ENCODE measurements around the gene OTUB1.

Gene OTUB1

DNA sequence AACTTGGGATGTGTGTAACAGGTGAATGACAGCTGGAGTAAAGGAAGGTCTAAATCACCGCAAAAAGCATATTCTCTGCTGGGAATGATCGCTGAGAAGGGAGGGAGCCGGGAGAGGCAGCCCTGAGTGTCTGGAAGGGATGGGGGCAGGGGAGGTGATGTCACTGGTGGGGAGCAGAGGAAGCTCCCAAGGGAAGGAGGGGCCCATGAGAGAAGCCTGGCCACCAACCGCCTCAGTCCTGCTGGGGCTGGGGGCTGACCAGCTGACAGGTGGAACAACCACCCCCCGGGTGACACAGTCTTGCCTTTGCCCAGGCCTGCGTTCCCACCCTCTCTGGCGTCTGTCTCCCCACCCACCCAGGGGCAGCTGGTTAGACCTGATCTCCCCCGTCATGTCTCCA, 43.5 kb downstream of the OTUB1 start:
- Histone ChIP-seq H2BK120ac (ENCODE audit: low read depth, low read length) (no peak overlapping the region), H3K79me1 (ENCODE audit: low read depth, low read length) (no peaks in the 10 kb centered on the region), H2BK5ac (ENCODE audit: low read length) (peak overlapping the region; percentile 24), H2AFZ (ENCODE audit: low read length) (no peak overlapping the region), H3K36me3 (replicated peaks in 1 of 2; ENCODE audit: control insufficient read depth in 2 of 2, insufficient read depth in 2 of 2, low read length in 2 of 2) (no peaks in the 10 kb centered on the region), H3K4me1 (ENCODE audit: control insufficient read depth in 2 of 2, insufficient read depth in 1 of 2, low read depth in 1 of 2, low read length in 2 of 2) (peaks cover 34 to 54% of the 10 kb centered on the region in 2 donors), H3K23ac (ENCODE audit: low read depth, low read length, poor library complexity) (no peak overlapping the region), H3K9ac (ENCODE audit: low read depth, low read length, poor library complexity) (no peak overlapping the region), H3K27me3 (ENCODE audit: control insufficient read depth in 3 of 3, insufficient read depth in 3 of 3, low read depth in 1 of 3, low read length in 3 of 3) (peaks cover 0 to 19% (median 2%) of the 10 kb centered on the region in 3 experiments), H3K9me3 (replicated peaks in 1 of 2; ENCODE audit: control insufficient read depth in 2 of 2, insufficient read depth in 1 of 2, low read depth in 1 of 2, low read length in 2 of 2) (no peaks in the 10 kb centered on the region), H3K4ac (ENCODE audit: low read length) (no peak overlapping the region), H3K27ac (replicated peaks; ENCODE audit: low read length) (no peak overlapping the region), H3K14ac (ENCODE audit: low read length) (no peak overlapping the region), H2AK5ac (ENCODE audit: low read depth, low read length) (peak overlapping the region; percentile 100), H4K91ac (ENCODE audit: low read depth, low read length, poor library complexity) (no peak overlapping the region), H4K8ac (ENCODE audit: low read depth, low read length) (no peak overlapping the region), H3K18ac (ENCODE audit: low read length) (no peak overlapping the region), H3K4me3 (ENCODE audit: low read length in 2 of 2) (no peak overlapping the region), H2BK15ac (ENCODE audit: low read length) (peak overlapping the region; percentile 99), H3K4me2 (ENCODE audit: insufficient read depth, low read length, poor library complexity, severe bottlenecking) (no peak overlapping the region), H2BK12ac (ENCODE audit: low read length) (no peak overlapping the region)
- DNase-seq (ENCODE audit: low spot score), result no peak
- WGBS, 2 donors (ENCODE audit: extremely low coverage in 2 of 2, insufficient read length in 2 of 2, insufficient replicate concordance in 1 of 2), result no CpG with 5 or more reads among the region's 8 CpGs

- Histone ChIP-seq H3K79me1 (ENCODE audit: low read depth, low read length) (no peaks in the 10 kb centered on the region), H3K14ac (ENCODE audit: low read length) (no peak overlapping the region), H4K8ac (ENCODE audit: low read depth, low read length) (no peak overlapping the region), H3K9ac (ENCODE audit: low read depth, low read length, poor library complexity) (no peak overlapping the region), H2AFZ (ENCODE audit: low read length) (no peak overlapping the region), H2BK120ac (ENCODE audit: low read depth, low read length) (no peak overlapping the region), H3K36me3 (replicated peaks in 1 of 2; ENCODE audit: control insufficient read depth in 2 of 2, insufficient read depth in 2 of 2, low read length in 2 of 2) (no peaks in the 10 kb centered on the region), H3K4me1 (ENCODE audit: control insufficient read depth in 2 of 2, insufficient read depth in 1 of 2, low read depth in 1 of 2, low read length in 2 of 2) (peaks cover 33 to 54% of the 10 kb centered on the region in 2 donors), H3K18ac (ENCODE audit: low read length) (peak overlapping the region; percentile 48), H2BK15ac (ENCODE audit: low read length) (peak overlapping the region; percentile 91), H2AK5ac (ENCODE audit: low read depth, low read length) (peak overlapping the region; percentile 97), H3K9me3 (replicated peaks in 1 of 2; ENCODE audit: control insufficient read depth in 2 of 2, insufficient read depth in 1 of 2, low read depth in 1 of 2, low read length in 2 of 2) (no peaks in the 10 kb centered on the region), H3K4ac (ENCODE audit: low read length) (no peak overlapping the region), H3K23ac (ENCODE audit: low read depth, low read length, poor library complexity) (peak overlapping the region; percentile 85), H3K27ac (replicated peaks; ENCODE audit: low read length) (no peak overlapping the region), H2BK12ac (ENCODE audit: low read length) (peak overlapping the region; percentile 58), H4K91ac (ENCODE audit: low read depth, low read length, poor library complexity) (peak overlapping the region; percentile 64), H3K4me3 (ENCODE audit: low read length in 2 of 2) (no peak overlapping the region), H2BK5ac (ENCODE audit: low read length) (no peak overlapping the region), H3K27me3 (ENCODE audit: control insufficient read depth in 3 of 3, insufficient read depth in 3 of 3, low read depth in 1 of 3, low read length in 3 of 3) (peaks cover 0 to 29% (median 7%) of the 10 kb centered on the region in 3 experiments), H3K4me2 (ENCODE audit: insufficient read depth, low read length, poor library complexity, severe bottlenecking) (no peak overlapping the region)
- DNase-seq (ENCODE audit: low spot score), result no peak
- no CpG with 5 or more reads among the region's 3 CpGs for WGBS, 2 donors (ENCODE audit: extremely low coverage in 2 of 2, insufficient read length in 2 of 2, insufficient replicate concordance in 1 of 2)
Observed at GRCh38 chr11:64031001-64031400, 44.8 kb downstream of the OTUB1 start.

DNA sequence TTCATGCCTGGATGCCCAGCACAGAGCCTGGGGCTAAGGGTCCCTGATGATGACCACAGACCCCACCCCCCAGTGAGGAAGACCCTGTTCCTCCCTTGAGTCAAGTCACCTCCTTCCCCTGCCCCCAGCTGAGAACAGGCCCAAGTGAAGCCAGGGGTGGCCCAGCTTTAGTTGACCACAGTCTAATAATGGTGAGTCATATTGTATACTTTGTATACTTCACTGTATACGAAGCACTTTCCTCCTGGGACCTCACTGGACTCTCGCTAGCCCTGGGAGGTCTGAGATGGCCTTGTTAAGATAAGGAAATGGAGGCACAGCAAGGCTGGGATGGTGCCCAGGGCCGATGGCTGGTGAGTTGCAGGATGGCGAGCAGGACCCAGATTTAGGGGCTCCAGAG, 45.8 kb downstream of the OTUB1 start:
- peak overlapping the region; percentile 59 for H2BK15ac ChIP-seq (ENCODE audit: low read length)
- H2AFZ ChIP-seq (ENCODE audit: low read length), result no peak overlapping the region
- no peaks in the 10 kb centered on the region for H3K79me1 ChIP-seq (ENCODE audit: low read depth, low read length)
- H3K9me3 ChIP-seq (replicated peaks in 1 of 2; ENCODE audit: control insufficient read depth in 2 of 2, insufficient read depth in 1 of 2, low read depth in 1 of 2, low read length in 2 of 2), result no peaks in the 10 kb centered on the region
- no peak overlapping the region for H3K14ac ChIP-seq (ENCODE audit: low read length)
- H3K4me1 ChIP-seq (ENCODE audit: control insufficient read depth in 2 of 2, insufficient read depth in 1 of 2, low read depth in 1 of 2, low read length in 2 of 2), result peaks cover 36 to 55% of the 10 kb centered on the region in 2 donors
- no peak overlapping the region for H3K4me3 ChIP-seq (ENCODE audit: low read length in 2 of 2)
- H3K36me3 ChIP-seq (replicated peaks in 1 of 2; ENCODE audit: control insufficient read depth in 2 of 2, insufficient read depth in 2 of 2, low read length in 2 of 2), result no peaks in the 10 kb centered on the region
- H3K9ac ChIP-seq (ENCODE audit: low read depth, low read length, poor library complexity), result peak overlapping the region; percentile 21
- peak overlapping the region; percentile 47 for H2BK120ac ChIP-seq (ENCODE audit: low read depth, low read length)
- H3K18ac ChIP-seq (ENCODE audit: low read length), result peak overlapping the region; percentile 38
- no peak overlapping the region for H3K4ac ChIP-seq (ENCODE audit: low read length)
- no peak overlapping the region for H3K27ac ChIP-seq (replicated peaks; ENCODE audit: low read length)
- H3K23ac ChIP-seq (ENCODE audit: low read depth, low read length, poor library complexity), result no peak overlapping the region
- DNase-seq (ENCODE audit: low spot score), result no peak
- peak overlapping the region; percentile 92 for H4K91ac ChIP-seq (ENCODE audit: low read depth, low read length, poor library complexity)
- no peak overlapping the region for H2BK12ac ChIP-seq (ENCODE audit: low read length)
- peaks cover 7 to 39% (median 17%) of the 10 kb centered on the region in 3 experiments for H3K27me3 ChIP-seq (ENCODE audit: control insufficient read depth in 3 of 3, insufficient read depth in 3 of 3, low read depth in 1 of 3, low read length in 3 of 3)
- H4K8ac ChIP-seq (ENCODE audit: low read depth, low read length), result no peak overlapping the region
- peak overlapping the region; percentile 66 for H2BK5ac ChIP-seq (ENCODE audit: low read length)
- WGBS, 2 donors (ENCODE audit: extremely low coverage in 2 of 2, insufficient read length in 2 of 2, insufficient replicate concordance in 1 of 2), result no CpG with 5 or more reads among the region's 4 CpGs
- H3K4me2 ChIP-seq (ENCODE audit: insufficient read depth, low read length, poor library complexity, severe bottlenecking), result no peak overlapping the region
- H2AK5ac ChIP-seq (ENCODE audit: low read depth, low read length), result peak overlapping the region; percentile 95

DNA sequence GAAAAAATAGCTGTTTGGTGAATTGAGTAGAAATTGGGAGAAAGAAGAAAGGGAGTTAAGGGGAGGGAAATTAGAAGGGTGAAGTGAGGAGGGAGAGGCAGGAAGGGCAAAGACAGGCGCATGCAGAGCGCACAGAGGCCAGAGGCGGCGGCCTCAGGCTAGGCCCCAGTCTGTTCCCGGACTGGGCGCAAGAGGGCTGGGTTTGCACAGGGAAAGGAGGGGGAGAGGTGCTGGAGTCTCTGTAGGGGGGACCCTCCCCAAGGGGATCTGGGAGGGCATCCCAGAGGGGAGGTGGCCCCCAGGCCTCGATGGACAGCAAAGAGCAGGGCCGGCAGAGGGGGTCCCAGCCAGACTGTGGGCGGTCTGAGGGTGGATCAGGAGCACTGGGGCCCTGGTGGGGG, 48.2 kb downstream of the OTUB1 start:
- H3K36me3 ChIP-seq (replicated peaks in 1 of 2; ENCODE audit: control insufficient read depth in 2 of 2, insufficient read depth in 2 of 2, low read length in 2 of 2), result no peaks in the 10 kb centered on the region
- no peak overlapping the region for H3K27ac ChIP-seq (replicated peaks; ENCODE audit: low read length)
- H2BK120ac ChIP-seq (ENCODE audit: low read depth, low read length), result no peak overlapping the region
- no peak overlapping the region for H3K4me3 ChIP-seq (ENCODE audit: low read length in 2 of 2)
- peak overlapping the region; percentile 47 for H2BK12ac ChIP-seq (ENCODE audit: low read length)
- H2AFZ ChIP-seq (ENCODE audit: low read length), result no peak overlapping the region
- peak overlapping the region; percentile 93 for H2BK15ac ChIP-seq (ENCODE audit: low read length)
- peak overlapping the region; percentile 94 for H2AK5ac ChIP-seq (ENCODE audit: low read depth, low read length)
- no peak overlapping the region for H4K91ac ChIP-seq (ENCODE audit: low read depth, low read length, poor library complexity)
- no peak overlapping the region for H3K9ac ChIP-seq (ENCODE audit: low read depth, low read length, poor library complexity)
- H3K18ac ChIP-seq (ENCODE audit: low read length), result peak overlapping the region; percentile 78
- H3K9me3 ChIP-seq (replicated peaks in 1 of 2; ENCODE audit: control insufficient read depth in 2 of 2, insufficient read depth in 1 of 2, low read depth in 1 of 2, low read length in 2 of 2), result no peaks in the 10 kb centered on the region
- DNase-seq (ENCODE audit: low spot score), result no peak
- H3K14ac ChIP-seq (ENCODE audit: low read length), result no peak overlapping the region
- H2BK5ac ChIP-seq (ENCODE audit: low read length), result no peak overlapping the region
- H3K4ac ChIP-seq (ENCODE audit: low read length), result no peak overlapping the region
- peaks cover 16 to 34% of the 10 kb centered on the region in 2 donors for H3K4me1 ChIP-seq (ENCODE audit: control insufficient read depth in 2 of 2, insufficient read depth in 1 of 2, low read depth in 1 of 2, low read length in 2 of 2)
- no peak overlapping the region for H4K8ac ChIP-seq (ENCODE audit: low read depth, low read length)
- no peaks in the 10 kb centered on the region for H3K79me1 ChIP-seq (ENCODE audit: low read depth, low read length)
- no peak overlapping the region for H3K23ac ChIP-seq (ENCODE audit: low read depth, low read length, poor library complexity)
- peaks cover 11 to 56% (median 36%) of the 10 kb centered on the region in 3 experiments for H3K27me3 ChIP-seq (ENCODE audit: control insufficient read depth in 3 of 3, insufficient read depth in 3 of 3, low read depth in 1 of 3, low read length in 3 of 3)
- no CpG with 5 or more reads among the region's 9 CpGs for WGBS, 2 donors (ENCODE audit: extremely low coverage in 2 of 2, insufficient read length in 2 of 2, insufficient replicate concordance in 1 of 2)
- H3K4me2 ChIP-seq (ENCODE audit: insufficient read depth, low read length, poor library complexity, severe bottlenecking), result no peak overlapping the region
